Tibial artery (tissue), 4 donors: ENCODE measurements around the gene CLEC17A.

Experiments
- DNase-seq, 2 donors: peaks; one replicate each; pipeline ENCODE4 v3.0.0-alpha.2; 2019
- H3K27ac ChIP-seq, 2 donors: fragments of 200-600 bp; sonication (generic) in 1 of 2; 1 replicate in 1 of 2; 2 replicates in 1 of 2; pipeline ENCODE4 v1.5.1; 2018 to 2019; ENCODE audit warnings: mild to moderate bottlenecking in 1 of 2
- H3K27me3 ChIP-seq, 2 donors: fragments of 200-600 bp; sonication (generic) in 1 of 2; one replicate each; pipeline versions ENCODE4 v1.5.1 to v1.6.0; 2016 to 2019
- H3K36me3 ChIP-seq, 3 donors: fragments of 200-600 bp; sonication (generic) in 2 of 3; one replicate each; pipeline ENCODE4 v1.5.1; 2016 to 2019; ENCODE audit warnings: mild to moderate bottlenecking in 2 of 3
- H3K4me1 ChIP-seq, 4 donors: fragments of 200-600 bp; sonication (generic) in 2 of 4; 1 replicate in 3 of 4; 2 replicates in 1 of 4; pipeline ENCODE4 v1.5.1; 2016 to 2019
- H3K4me3 ChIP-seq, 2 donors: fragments of 200-600 bp; sonication (generic) in 1 of 2; 1 replicate in 1 of 2; 2 replicates in 1 of 2; pipeline ENCODE4 v1.5.1; 2018 to 2019; ENCODE audit warnings: mild to moderate bottlenecking in 2 of 2
- H3K9me3 ChIP-seq, 3 donors: fragments of 200-600 bp; sonication (generic) in 1 of 3; one replicate each; pipeline ENCODE4 v1.5.1; 2016 to 2019
- CTCF ChIP-seq, 2 experiments: fragments of 200-600 bp in 1 of 2; fragments of 450-650 bp in 1 of 2; IDR thresholded peaks; one replicate each; pipeline ENCODE4 v1.5.1; 2017 to 2019; ENCODE audit warnings: antibody characterized with exemption in 2 of 2, mild to moderate bottlenecking in 1 of 2, moderate library complexity in 1 of 2
- intact Hi-C: fragments of 100-400 bp; cut with DNase I; formaldehyde crosslinking; loops from one replicate; pipeline ENCODE4 v1.15.0; 2023; ENCODE audit warnings: low total_unique reads

The CLEC17A gene

GRCh38 chr19:14650161-14650560 lies 67.3 kb downstream of the CLEC17A start:
- no peak overlapping the region for H3K27ac ChIP-seq
- intact Hi-C loops, result no loop called here

GRCh38 chr19:14654786-14655560 lies 72.1 kb downstream of the CLEC17A start:
- H3K27ac ChIP-seq, result no peak overlapping the region
- no peak for DNase-seq

More at GRCh38 chr19:14650161-14650560, 67.3 kb downstream of the CLEC17A start:
- no peak for DNase-seq
- H3K27me3 ChIP-seq, result peaks cover 0 to 15% of the 10 kb centered on the region in 2 donors
- H3K4me3 ChIP-seq, result no peak overlapping the region
- H3K4me1 ChIP-seq, result no peaks in the 10 kb centered on the region
- no peaks in the 10 kb centered on the region for H3K9me3 ChIP-seq
- no peaks in the 10 kb centered on the region for H3K36me3 ChIP-seq
- no peak for TF ChIP-seq CTCF (IDR thresholded peaks at IDR 0.05)

GRCh38 chr19:14655726-14656125 lies 72.8 kb downstream of the CLEC17A start:
- peaks cover 0 to 6% of the 10 kb centered on the region in 2 donors for H3K27me3 ChIP-seq
- no peaks in the 10 kb centered on the region for H3K9me3 ChIP-seq
- no peak overlapping the region for H3K4me3 ChIP-seq
- intact Hi-C loops, result no loop called here
- no peaks in the 10 kb centered on the region for H3K4me1 ChIP-seq
- peak in 1 of 2 donors; percentile 12 for DNase-seq
- H3K27ac ChIP-seq, result no peak overlapping the region
- no peak for TF ChIP-seq CTCF (IDR thresholded peaks at IDR 0.05)
- no peaks in the 10 kb centered on the region for H3K36me3 ChIP-seq

More at GRCh38 chr19:14654786-14655560, 72.1 kb downstream of the CLEC17A start:
- Histone ChIP-seq H3K9me3 (no peaks in the 10 kb centered on the region), H3K27me3 (peaks cover 0 to 10% of the 10 kb centered on the region in 2 donors), H3K4me1 (no peaks in the 10 kb centered on the region), H3K4me3 (no peak overlapping the region), H3K36me3 (no peaks in the 10 kb centered on the region)
- TF ChIP-seq CTCF (IDR thresholded peaks at IDR 0.05), result no peak
- intact Hi-C loops, result no loop called here

- DNase-seq, result no peak
- Histone ChIP-seq H3K27ac (no peak overlapping the region), H3K4me1 (no peaks in the 10 kb centered on the region), H3K4me3 (no peak overlapping the region), H3K27me3 (peaks cover 0 to 3% of the 10 kb centered on the region in 2 donors), H3K9me3 (no peaks in the 10 kb centered on the region), H3K36me3 (no peaks in the 10 kb centered on the region)
- TF ChIP-seq CTCF (IDR thresholded peaks at IDR 0.05), result no peak
- intact Hi-C loops, result no loop called here
Measured at GRCh38 chr19:14659874-14660489, 77.1 kb downstream of the CLEC17A start.

- Histone ChIP-seq H3K4me3 (no peak overlapping the region), H3K27ac (no peak overlapping the region), H3K4me1 (no peaks in the 10 kb centered on the region), H3K9me3 (no peaks in the 10 kb centered on the region), H3K36me3 (no peaks in the 10 kb centered on the region), H3K27me3 (peaks cover 0 to 2% of the 10 kb centered on the region in 2 donors)
- DNase-seq, result no peak
- intact Hi-C loops, result no loop called here
- no peak for TF ChIP-seq CTCF (IDR thresholded peaks at IDR 0.05)
Measured at GRCh38 chr19:14661372-14661924, 78.6 kb downstream of the CLEC17A start.
